ENCODE measurements around the gene TTLL6.

Gene TTLL6

GRCh38 chr17:48759288-48759687 is 57.7 kb downstream of the TTLL6 start:
- DNase-seq (ENCODE audit: low read depth) = no peak

GRCh38 chr17:48757524-48757961 is 59.5 kb downstream of the TTLL6 start:
- DNase-seq (ENCODE audit: low read depth) = no peak

- DNase-seq (ENCODE audit: low read depth) = no peak
Measured at GRCh38 chr17:48756830-48757251, 60.2 kb downstream of the TTLL6 start.

- no peak for DNase-seq (ENCODE audit: low read depth)
Measured at GRCh38 chr17:48755356-48755755, 61.7 kb downstream of the TTLL6 start.

- DNase-seq (ENCODE audit: low read depth) = no peak
Measured at GRCh38 chr17:48754500-48755261, 62.3 kb downstream of the TTLL6 start.

- no peak for DNase-seq (ENCODE audit: low read depth)
Measured at GRCh38 chr17:48753794-48754499, 63.1 kb downstream of the TTLL6 start.

GRCh38 chr17:48752399-48753288 is 64.4 kb downstream of the TTLL6 start:
- DNase-seq (ENCODE audit: low read depth) = no peak

GRCh38 chr17:48751733-48752398 is 65.2 kb downstream of the TTLL6 start:
- no peak for DNase-seq (ENCODE audit: low read depth)

- no peak for DNase-seq (ENCODE audit: low read depth)
Measured at GRCh38 chr17:48751172-48751571, 65.9 kb downstream of the TTLL6 start.

- DNase-seq (ENCODE audit: low read depth) = no peak
Measured at GRCh38 chr17:48749621-48750553, 67.1 kb downstream of the TTLL6 start.

- no peak for DNase-seq (ENCODE audit: low read depth)
Measured at GRCh38 chr17:48748718-48749566, 68.1 kb downstream of the TTLL6 start.

- DNase-seq (ENCODE audit: low read depth) = no peak
Measured at GRCh38 chr17:48747445-48748363, 69.3 kb downstream of the TTLL6 start.

GRCh38 chr17:48746916-48747444 is 70.0 kb downstream of the TTLL6 start:
- no peak for DNase-seq (ENCODE audit: low read depth)

GRCh38 chr17:48745381-48746275 is 71.4 kb downstream of the TTLL6 start:
- no peak for DNase-seq (ENCODE audit: low read depth)

GRCh38 chr17:48740537-48740936 is 76.5 kb downstream of the TTLL6 start:
- no peak for DNase-seq (ENCODE audit: low read depth)

- no peak for DNase-seq (ENCODE audit: low read depth)
Measured at GRCh38 chr17:48738803-48739526, 78.1 kb downstream of the TTLL6 start.

- DNase-seq (ENCODE audit: low read depth) = no peak
Measured at GRCh38 chr17:48738424-48738802, 78.6 kb downstream of the TTLL6 start.
